ENCODE measurements around the gene ADRM1. TPM values are rescaled to one million over a fixed set of nuclear protein-coding genes. Genes with fewer than 3 reads are reported as not detected.

The ADRM1 gene
- total and polyA plus RNA-seq, 10 of the 15 experiments (the other 5 are each of a cell fraction or from before 2014, with no cell fraction given), result 3.4 to 213 (median 95.9) TPM

DNA sequence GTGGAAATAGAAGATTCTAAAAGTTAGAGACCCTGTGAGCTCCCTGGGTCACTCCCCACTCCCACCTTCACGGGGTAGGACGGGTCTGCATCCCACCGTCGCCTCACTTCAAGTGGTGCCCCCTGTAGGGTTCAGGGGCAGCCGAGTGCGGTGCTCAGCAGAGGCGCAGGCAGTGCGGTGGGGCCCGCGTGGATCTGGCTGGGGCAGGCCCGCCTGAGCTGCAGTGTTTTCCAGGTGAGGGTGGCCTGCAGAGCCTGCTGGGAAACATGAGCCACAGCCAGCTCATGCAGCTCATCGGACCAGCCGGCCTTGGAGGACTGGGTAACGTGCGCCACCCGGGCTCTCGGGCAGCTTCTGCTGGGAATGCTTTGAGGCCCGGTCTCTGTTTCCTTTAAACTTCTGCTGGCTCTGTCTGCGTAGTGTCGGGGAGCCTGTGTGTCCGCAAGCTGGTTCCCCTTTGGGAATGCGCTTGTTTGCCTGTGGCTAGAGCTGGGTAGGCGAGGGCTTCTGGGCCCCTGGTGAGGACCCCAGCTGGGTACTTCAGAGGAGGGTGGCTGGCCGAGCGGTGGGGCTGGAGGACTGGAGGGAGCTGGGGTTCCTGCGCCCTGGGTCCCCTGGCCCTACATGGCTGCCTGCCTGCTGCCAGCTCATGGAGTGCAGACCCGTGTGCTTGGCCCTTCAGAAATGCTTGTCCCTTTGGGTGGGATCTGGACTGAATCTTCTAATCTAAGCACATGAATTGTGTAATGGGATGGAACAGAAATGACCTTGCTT lies 3.8 kb downstream of the ADRM1 start:
- Histone ChIP-seq H3K4me3 (no peak overlapping the region), H3K36me3 (ENCODE audit: control insufficient read depth in 2 of 2, insufficient read depth in 2 of 2, low read length in 1 of 2) (peaks cover 15 to 26% of the 10 kb centered on the region in 2 experiments; a peak in 3 of 4 replicates), H3K4me2 (ENCODE audit: control insufficient read depth, insufficient read depth) (no peak overlapping the region), H3K27ac (ENCODE audit: control insufficient read depth, insufficient read depth) (no peak overlapping the region), H3K4me1 (ENCODE audit: control insufficient read depth, insufficient read depth, low read length) (peaks cover 10% of the 10 kb centered on the region), H3K9me3 (replicated peaks; ENCODE audit: control insufficient read depth, insufficient read depth, low read length) (no peaks in the 10 kb centered on the region), H2AFZ (ENCODE audit: control insufficient read depth, low read depth, low read length) (no peak overlapping the region), H3K79me2 (ENCODE audit: control insufficient read depth, insufficient read depth, low read length) (peaks cover 34% of the 10 kb centered on the region), H3K9ac (ENCODE audit: control insufficient read depth, insufficient read depth, low read length) (no peak overlapping the region), H3K27me3 (replicated peaks in 1 of 2; ENCODE audit: control insufficient read depth in 2 of 2, insufficient read depth in 2 of 2, low read length in 1 of 2) (no peaks in the 10 kb centered on the region), H4K20me1 (ENCODE audit: control insufficient read depth, insufficient read depth) (peaks cover 13% of the 10 kb centered on the region)
- BruUV-seq (replicated peaks), result no TSS peak
- RAD21 ChIA-PET (ENCODE audit: unreplicated experiment), result no interaction called here
- in situ Hi-C loops (cut with MboI), result loop anchor here (5.0 to 10.0 kb wide), 2 partner anchors 76 to 308 kb away; no protein-coding TSS in a partner anchor
- ATAC-seq (no peak), DNase-seq (ENCODE audit: low read depth, low spot score) (no peak), FAIRE-seq (no peak)
- CTCF ChIA-PET, result no interaction called here
- intact Hi-C loops (cut with micrococcal nuclease; ENCODE audit: unreplicated experiment), result no loop called here
- TF ChIP-seq EZH2 (IDR thresholded peaks at IDR 0.05; ENCODE audit: borderline replicate concordance, control insufficient read depth, low read depth, low read length), result no peak
- no peak for TF ChIP-seq PML (IDR thresholded peaks at IDR 0.05; ENCODE audit: low read length)
- no peak for TF ChIP-seq CREM (IDR thresholded peaks at IDR 0.05; ENCODE audit: low read depth)
- TF ChIP-seq, protein P1, sequence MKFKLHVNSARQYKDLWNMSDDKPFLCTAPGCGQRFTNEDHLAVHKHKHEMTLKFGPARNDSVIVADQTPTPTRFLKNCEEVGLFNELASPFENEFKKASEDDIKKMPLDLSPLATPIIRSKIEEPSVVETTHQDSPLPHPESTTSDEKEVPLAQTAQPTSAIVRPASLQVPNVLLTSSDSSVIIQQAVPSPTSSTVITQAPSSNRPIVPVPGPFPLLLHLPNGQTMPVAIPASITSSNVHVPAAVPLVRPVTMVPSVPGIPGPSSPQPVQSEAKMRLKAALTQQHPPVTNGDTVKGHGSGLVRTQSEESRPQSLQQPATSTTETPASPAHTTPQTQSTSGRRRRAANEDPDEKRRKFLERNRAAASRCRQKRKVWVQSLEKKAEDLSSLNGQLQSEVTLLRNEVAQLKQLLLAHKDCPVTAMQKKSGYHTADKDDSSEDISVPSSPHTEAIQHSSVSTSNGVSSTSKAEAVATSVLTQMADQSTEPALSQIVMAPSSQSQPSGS (IDR thresholded peaks at IDR 0.05; ENCODE audit: low read length), result no peak
- TF ChIP-seq POLR2AphosphoS5 (IDR thresholded peaks at IDR 0.05; ENCODE audit: low read length), result no peak; the same call in 1 of the 2 replicates
- TF ChIP-seq NFXL1 (IDR thresholded peaks at IDR 0.05; ENCODE audit: borderline replicate concordance), result no peak
- no peak for TF ChIP-seq ZSCAN29 (IDR thresholded peaks at IDR 0.05)
- TF ChIP-seq MYC (IDR thresholded peaks at IDR 0.05; ENCODE audit: insufficient read depth, insufficient read length, insufficient replicate concordance, low read length, severe bottlenecking), result no peak
- no peak for TF ChIP-seq MLLT1 (IDR thresholded peaks at IDR 0.05)
- TF ChIP-seq RCOR1 (conservative IDR thresholded peaks at IDR 0.05; ENCODE audit: low read depth, low read length), result no peak
- TF ChIP-seq MEF2A (IDR thresholded peaks at IDR 0.05; ENCODE audit: insufficient read depth, low read depth, low read length), result no peak
- no peak for TF ChIP-seq MAX (IDR thresholded peaks at IDR 0.05; ENCODE audit: low read depth, low read length)
- WGBS (ENCODE audit: insufficient coverage, insufficient replicate concordance, low lambda C conversion rate, missing lambda C conversion rate), result 94% methylated on average over 24 of the region's 27 CpGs
- SMC1A ChIA-PET (ENCODE audit: uncharacterized antibody, unreplicated experiment), result no interaction called here
- POLR2A ChIA-PET, result no interaction called here
